Cardiac fibroblast (primary cell): Measurements from ENCODE around the gene COPS9.
A peak's percentile ranks its signal among the peaks of the same experiment; 100 is the strongest.

ENCODE experiments used
- DNase-seq, 2 donors: peaks; one replicate each; pipeline versions ENCODE4 v3.0.0 to v3.0.0-alpha.2; 2010; ENCODE audit warnings: low read depth in 2 of 2
- H3K4me3 ChIP-seq, 2 donors: replicated peaks in 1 of 2; 1 replicate in 1 of 2; 2 replicates in 1 of 2; pipeline ENCODE4 v1.5.1; 2011; ENCODE audit warnings: low read depth in 2 of 2, low read length in 2 of 2, mild to moderate bottlenecking in 2 of 2, moderate library complexity in 1 of 2
- CTCF ChIP-seq: IDR thresholded peaks from one replicate; pipeline ENCODE4 v1.5.1; 2011; ENCODE audit warnings: low read depth, mild to moderate bottlenecking, low read length, inconsistent platforms

Gene COPS9

DNA sequence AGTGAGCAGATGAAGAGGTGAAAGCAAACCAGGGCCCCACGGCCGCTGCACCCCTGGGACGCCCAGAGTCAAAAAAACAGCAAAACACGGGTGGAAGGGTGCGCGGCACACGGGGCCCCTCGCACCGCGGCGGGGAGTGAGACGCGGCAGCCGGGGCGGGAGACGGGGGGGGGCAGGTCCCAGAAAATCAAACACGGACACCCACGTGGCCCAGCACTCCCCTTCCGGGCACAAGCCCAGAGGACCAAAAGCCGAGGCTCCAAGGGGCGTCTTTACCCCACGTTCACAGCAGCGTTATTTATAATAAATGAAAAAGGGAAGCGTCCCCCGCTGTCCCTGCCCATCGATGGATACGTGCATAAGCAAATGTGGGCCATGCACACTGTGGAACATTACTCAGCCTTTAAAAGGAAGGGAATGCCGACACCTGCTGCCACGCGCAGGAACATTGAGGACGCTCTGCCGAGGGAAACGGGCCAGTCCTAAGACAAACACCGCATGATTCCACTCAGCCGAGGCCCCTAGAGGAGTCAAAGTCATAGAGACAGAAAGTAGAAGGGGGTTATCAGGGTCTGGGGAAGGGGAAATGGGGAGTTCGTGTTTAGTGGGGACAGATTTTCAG lies 677 bp upstream of the COPS9 start:
- no peak for DNase-seq
- TF ChIP-seq CTCF = no peak
- H3K4me3 ChIP-seq = peak overlapping the region; percentile 50 to 94

DNA sequence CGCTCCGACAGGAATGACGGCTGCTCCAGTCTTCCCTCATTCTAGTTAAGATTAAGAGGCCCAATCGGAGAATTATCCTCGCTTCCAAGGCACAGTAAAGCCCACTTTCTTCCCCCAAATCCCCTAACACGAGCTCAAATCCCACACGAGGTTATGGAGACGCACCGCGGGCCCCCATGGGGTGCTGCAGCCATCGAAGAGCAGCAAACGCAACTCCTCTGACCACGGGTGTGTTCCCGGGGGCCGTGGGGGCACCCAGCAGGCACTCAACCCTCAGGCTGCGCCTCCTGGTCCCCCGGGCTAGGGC lies 446 bp downstream of the COPS9 start:
- peak overlapping the region; percentile 90 to 94 for H3K4me3 ChIP-seq
- TF ChIP-seq CTCF = no peak
- DNase-seq = no peak

DNA sequence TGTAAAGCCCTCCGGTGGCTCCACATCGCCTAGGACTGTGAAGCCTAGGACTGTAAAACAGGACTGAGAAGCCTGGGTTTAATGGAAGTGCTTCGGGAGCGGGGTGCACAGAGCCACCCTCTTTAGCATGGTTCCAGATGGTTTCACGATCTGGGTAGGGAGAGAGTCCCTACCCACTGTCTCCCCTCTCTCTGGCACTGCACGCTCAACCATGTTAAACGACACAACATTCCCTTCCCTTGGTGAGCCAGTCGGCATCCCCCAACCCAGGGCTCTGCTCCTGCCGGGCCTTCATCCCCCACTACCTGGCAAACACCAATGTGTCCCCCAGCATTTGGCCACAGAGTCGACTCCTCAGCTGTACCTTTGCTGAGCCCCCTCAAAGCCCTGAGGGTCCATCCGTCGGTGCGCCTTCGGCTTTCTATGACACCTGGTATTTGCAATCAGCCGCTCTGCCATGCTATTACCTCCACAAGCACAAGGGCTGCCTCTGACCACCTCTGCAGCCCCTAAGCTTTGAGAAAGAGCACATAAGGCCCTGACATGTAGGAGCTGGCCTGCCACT lies 1.1 kb downstream of the COPS9 start:
- H3K4me3 ChIP-seq = peak overlapping the region; percentile 90 to 94
- DNase-seq = no peak
- no peak for TF ChIP-seq CTCF

DNA sequence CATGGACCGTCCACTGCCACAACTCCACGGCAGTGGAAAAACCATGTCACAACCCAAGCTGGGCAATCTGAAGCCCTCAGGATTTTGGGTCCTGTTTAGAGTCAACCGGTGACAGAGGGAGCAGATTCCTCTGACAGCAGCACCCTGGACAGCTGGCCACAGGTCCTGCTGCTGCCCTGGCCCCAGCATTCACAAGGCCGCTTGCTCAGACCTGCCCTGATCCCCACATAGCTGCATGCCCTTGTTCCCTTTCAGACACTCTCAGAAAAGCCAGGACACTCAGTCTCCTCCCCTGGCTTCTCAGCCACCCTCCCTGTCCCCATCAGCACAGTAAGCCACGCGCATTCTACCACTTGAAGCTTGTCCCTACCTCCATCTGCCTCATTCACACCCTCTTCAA lies 1.6 kb downstream of the COPS9 start:
- H3K4me3 ChIP-seq = peak overlapping the region; percentile 90 to 94
- TF ChIP-seq CTCF = no peak
- DNase-seq = no peak

DNA sequence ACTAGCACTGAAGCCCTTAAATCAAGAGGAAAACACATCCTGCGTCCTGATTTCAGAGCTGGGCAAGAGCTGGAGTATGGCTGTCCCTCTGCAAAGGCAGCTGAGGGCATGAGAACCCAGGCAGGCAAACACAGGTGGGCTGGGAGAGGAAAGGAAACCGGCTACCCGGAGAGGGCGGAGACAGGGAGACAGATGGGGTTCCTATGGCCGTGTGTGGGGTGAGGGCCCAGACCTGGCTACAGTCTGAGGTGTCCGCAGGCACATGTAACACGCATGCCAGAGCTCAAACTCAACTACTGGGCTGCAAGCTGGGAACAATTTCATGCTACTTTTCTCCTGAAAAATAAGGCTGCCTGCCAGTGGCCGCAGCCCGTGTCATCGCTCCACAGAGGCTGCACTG lies 2.7 kb downstream of the COPS9 start:
- H3K4me3 ChIP-seq = no peak overlapping the region
- no peak for TF ChIP-seq CTCF
- DNase-seq = no peak

DNA sequence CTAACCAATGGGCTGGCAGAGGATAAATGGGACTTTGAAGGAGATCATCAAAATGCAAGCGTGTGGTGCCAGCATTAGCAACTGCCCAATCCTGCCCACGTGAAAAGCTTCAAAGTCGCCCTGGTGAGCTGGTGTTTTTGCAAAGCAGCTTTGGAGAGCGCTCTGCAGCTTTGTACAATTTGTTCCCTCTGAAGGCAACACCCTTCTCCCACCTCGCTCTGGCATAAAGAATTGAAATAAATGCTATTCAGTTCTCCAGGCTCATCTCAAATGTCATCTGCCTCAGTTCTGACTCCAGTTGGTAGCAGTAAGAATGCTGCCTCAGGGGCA lies 3.5 kb downstream of the COPS9 start:
- no peak for DNase-seq
- no peak for TF ChIP-seq CTCF

More for the DNA sequence above, 3.5 kb downstream of the COPS9 start:
- no peak overlapping the region for H3K4me3 ChIP-seq
